Upper lobe of left lung (tissue), 4 donors: ENCODE results near the gene CDK6.

Experiments
- EP300 ChIP-seq, 4 donors: sonication (generic); formaldehyde crosslinking; IDR thresholded peaks; one replicate each; pipeline ENCODE4 v1.5.1; 2017; ENCODE audit warnings: antibody characterized with exemption in 4 of 4, control low read depth in 2 of 4
- POLR2A ChIP-seq, 4 donors: fragments of 450-650 bp; IDR thresholded peaks; one replicate each; pipeline ENCODE4 v1.5.1; 2016 to 2017; ENCODE audit warnings: antibody characterized with exemption in 4 of 4, mild to moderate bottlenecking in 2 of 4
- POLR2AphosphoS5 ChIP-seq, 2 donors: sonication (generic); formaldehyde crosslinking; IDR thresholded peaks; one replicate each; pipeline ENCODE4 v1.5.1; 2017; ENCODE audit warnings: antibody characterized with exemption in 2 of 2
- TF ChIP-seq, protein P1 (sequence below), 6 experiments: fragments of 450-650 bp in 4 of 6; fragments of 200-600 bp in 2 of 6; sonication (generic) in 2 of 6; IDR thresholded peaks; one replicate each; pipeline ENCODE4 v1.5.1; 2016 to 2019; ENCODE audit warnings: antibody characterized with exemption in 6 of 6

DNA sequence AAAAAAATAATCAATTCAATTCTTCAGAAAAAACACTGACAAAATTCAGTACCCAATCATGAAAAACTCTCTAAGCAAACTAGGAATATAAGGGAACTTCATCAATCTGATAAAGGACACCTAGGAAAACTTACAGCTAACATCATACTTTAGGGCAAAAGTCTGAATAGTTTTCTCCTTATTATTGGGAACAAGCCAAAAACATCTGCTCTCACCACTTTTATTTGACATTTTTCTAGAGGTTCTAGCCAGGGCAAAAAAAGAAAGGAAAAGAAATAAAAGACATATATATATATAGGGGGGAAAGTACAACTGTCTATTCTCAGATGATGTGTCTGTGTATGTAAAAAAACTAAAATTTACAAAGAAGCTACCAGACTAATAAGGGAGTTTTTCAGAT lies 19.0 kb downstream of the CDK6 start:
- TF ChIP-seq POLR2AphosphoS5 (IDR thresholded peaks at IDR 0.05) = no peak
- no peak for TF ChIP-seq EP300 (IDR thresholded peaks at IDR 0.05)
- TF ChIP-seq, protein P1, sequence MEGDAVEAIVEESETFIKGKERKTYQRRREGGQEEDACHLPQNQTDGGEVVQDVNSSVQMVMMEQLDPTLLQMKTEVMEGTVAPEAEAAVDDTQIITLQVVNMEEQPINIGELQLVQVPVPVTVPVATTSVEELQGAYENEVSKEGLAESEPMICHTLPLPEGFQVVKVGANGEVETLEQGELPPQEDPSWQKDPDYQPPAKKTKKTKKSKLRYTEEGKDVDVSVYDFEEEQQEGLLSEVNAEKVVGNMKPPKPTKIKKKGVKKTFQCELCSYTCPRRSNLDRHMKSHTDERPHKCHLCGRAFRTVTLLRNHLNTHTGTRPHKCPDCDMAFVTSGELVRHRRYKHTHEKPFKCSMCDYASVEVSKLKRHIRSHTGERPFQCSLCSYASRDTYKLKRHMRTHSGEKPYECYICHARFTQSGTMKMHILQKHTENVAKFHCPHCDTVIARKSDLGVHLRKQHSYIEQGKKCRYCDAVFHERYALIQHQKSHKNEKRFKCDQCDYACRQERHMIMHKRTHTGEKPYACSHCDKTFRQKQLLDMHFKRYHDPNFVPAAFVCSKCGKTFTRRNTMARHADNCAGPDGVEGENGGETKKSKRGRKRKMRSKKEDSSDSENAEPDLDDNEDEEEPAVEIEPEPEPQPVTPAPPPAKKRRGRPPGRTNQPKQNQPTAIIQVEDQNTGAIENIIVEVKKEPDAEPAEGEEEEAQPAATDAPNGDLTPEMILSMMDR (IDR thresholded peaks at IDR 0.05) = no peak
- TF ChIP-seq POLR2A (IDR thresholded peaks at IDR 0.05) = no peak
